ENCODE results near the gene PLA1A. TPM values are rescaled to one million over a fixed set of nuclear protein-coding genes. Genes with fewer than 3 reads are reported as not detected.

PLA1A gene
- total RNA-seq, 1 donor from 2014 or later: 15.0 TPM

DNA sequence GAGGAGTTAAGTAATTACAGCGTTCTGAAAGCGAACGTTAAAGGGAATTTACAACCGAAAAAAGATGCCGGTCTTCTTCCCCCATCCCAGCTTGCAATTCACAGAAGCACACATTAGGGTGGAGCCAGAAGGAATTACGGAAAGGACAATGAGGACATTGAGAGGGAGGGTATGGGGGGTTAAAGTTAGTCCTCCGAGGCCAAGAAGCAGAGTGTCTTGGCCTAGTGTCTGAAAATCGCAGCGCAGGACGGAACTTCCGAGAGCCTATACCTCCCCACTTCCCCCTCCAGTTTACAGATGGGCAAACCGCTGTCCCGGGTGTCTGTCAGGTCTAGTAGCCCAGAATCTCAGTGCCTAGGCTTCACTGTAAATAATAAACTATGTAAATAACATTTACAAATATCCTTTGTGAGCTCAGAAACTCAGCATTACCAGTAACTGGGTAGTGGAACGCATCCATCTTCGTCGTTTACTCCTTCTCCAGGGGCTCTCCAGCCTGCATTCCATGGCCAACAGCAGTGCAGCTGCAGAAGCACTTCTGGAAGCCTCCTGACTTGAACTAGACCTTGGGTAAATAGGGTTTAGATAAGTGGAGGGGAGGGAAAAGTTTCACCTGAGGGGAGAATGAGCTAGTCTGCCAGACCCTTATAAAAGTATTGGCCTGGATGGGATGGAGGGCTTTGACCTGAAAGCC lies 17.5 kb upstream of the PLA1A start:
- Histone ChIP-seq H3K27ac (peak overlapping the region; percentile 92 to 93), H3K4me1 (peaks cover 0 to 4% of the 10 kb centered on the region in 2 donors), H3K4me3 (peak overlapping the region; percentile 55 to 88), H3K36me3 (no peaks in the 10 kb centered on the region), H3K9me3 (no peaks in the 10 kb centered on the region), H3K27me3 (no peaks in the 10 kb centered on the region)
- TF ChIP-seq, protein P1, sequence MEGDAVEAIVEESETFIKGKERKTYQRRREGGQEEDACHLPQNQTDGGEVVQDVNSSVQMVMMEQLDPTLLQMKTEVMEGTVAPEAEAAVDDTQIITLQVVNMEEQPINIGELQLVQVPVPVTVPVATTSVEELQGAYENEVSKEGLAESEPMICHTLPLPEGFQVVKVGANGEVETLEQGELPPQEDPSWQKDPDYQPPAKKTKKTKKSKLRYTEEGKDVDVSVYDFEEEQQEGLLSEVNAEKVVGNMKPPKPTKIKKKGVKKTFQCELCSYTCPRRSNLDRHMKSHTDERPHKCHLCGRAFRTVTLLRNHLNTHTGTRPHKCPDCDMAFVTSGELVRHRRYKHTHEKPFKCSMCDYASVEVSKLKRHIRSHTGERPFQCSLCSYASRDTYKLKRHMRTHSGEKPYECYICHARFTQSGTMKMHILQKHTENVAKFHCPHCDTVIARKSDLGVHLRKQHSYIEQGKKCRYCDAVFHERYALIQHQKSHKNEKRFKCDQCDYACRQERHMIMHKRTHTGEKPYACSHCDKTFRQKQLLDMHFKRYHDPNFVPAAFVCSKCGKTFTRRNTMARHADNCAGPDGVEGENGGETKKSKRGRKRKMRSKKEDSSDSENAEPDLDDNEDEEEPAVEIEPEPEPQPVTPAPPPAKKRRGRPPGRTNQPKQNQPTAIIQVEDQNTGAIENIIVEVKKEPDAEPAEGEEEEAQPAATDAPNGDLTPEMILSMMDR (IDR thresholded peaks at IDR 0.05): no peak
- no peak for DNase-seq (ENCODE audit: low spot score in 2 of 2)
- intact Hi-C loops (cut with DNase I): loop anchor here (1.0 to 5.0 kb wide), 2 partner anchors 47 to 97 kb away; partner anchors contain the start of gene COX17

DNA sequence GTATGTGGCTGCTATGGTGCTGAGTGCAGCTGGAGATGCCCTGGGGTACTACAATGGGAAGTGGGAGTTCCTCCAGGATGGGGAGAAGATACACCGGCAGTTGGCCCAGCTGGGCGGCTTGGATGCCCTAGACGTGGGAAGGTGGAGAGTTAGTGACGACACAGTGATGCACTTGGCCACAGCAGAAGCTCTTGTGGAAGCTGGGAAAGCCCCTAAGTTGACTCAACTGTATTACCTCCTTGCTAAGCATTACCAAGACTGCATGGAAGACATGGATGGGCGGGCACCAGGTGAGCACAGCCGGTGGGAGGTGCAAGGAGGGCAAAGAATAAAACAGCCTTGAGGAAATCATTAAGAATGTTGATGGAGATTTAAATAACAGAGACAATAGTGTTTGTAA lies 15.5 kb upstream of the PLA1A start:
- Histone ChIP-seq H3K4me3 (no peak overlapping the region), H3K9me3 (no peaks in the 10 kb centered on the region), H3K36me3 (no peaks in the 10 kb centered on the region), H3K27me3 (no peaks in the 10 kb centered on the region), H3K4me1 (peaks cover 0 to 4% of the 10 kb centered on the region in 2 donors), H3K27ac (no peak overlapping the region)
- TF ChIP-seq, protein P1 (IDR thresholded peaks at IDR 0.05): no peak
- no peak for DNase-seq (ENCODE audit: low spot score in 2 of 2)
- intact Hi-C loops (cut with DNase I): loop anchor here (5.0 kb wide), 1 partner anchor 45 kb away; no protein-coding TSS in a partner anchor

DNA sequence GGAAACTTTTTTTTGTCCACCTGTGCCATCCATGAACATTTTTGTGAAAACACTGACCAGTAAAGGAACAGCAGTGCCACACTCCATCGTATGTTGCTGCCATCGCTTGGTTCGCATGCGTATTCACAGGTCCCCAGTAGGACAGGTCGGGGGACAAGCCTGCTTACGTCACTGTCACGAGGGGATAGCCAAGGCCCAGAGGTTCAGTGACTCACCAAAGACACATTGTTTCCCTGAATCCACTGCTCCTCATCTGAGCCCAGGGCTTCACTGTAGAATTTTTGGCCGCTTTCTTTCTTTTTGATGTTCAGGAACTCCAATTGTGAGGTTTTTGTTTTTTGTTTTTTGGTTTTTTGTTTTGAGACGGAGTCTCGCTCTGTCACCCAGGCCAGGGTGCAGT lies 12.5 kb upstream of the PLA1A start:
- Histone ChIP-seq H3K27ac (no peak overlapping the region), H3K4me1 (peaks cover 0 to 4% of the 10 kb centered on the region in 2 donors), H3K27me3 (no peaks in the 10 kb centered on the region), H3K9me3 (no peaks in the 10 kb centered on the region), H3K36me3 (no peaks in the 10 kb centered on the region), H3K4me3 (no peak overlapping the region)
- no peak for DNase-seq (ENCODE audit: low spot score in 2 of 2)
- intact Hi-C loops (cut with DNase I): no loop called here
- TF ChIP-seq, protein P1 (IDR thresholded peaks at IDR 0.05): no peak

DNA sequence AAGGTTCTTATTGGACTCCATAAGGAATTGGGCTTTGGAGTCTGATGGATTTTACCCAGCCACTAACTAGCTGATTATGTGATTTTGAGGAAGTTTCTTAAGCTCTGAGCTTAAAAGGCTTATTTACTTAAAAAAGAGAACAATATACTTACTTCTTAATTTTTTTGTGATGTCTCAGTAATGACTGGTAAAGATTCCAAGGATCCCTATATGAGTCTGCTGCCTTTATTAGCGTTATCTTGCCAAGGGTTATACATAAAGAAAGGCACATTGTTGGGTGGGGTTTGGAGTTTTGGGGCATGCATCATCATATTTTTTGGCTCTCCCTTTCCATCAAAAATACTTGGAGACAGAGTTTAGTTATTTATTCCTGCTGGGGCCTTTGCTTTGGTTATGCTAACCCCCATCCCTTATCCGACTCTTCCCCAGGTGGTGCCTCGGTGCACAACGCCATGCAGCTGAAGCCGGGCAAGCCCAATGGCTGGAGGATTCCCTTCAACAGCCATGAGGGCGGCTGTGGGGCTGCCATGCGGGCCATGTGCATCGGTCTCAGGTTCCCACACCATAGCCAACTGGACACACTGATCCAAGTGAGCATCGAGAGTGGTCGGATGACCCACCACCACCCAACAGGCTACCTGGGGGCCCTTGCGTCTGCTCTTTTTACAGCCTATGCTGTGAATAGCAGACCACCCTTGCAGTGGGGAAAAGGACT lies 11.7 kb upstream of the PLA1A start:
- H3K9me3 ChIP-seq: no peaks in the 10 kb centered on the region
- no peak for DNase-seq (ENCODE audit: low spot score in 2 of 2)
- H3K36me3 ChIP-seq: no peaks in the 10 kb centered on the region
- H3K4me3 ChIP-seq: no peak overlapping the region
- intact Hi-C loops (cut with DNase I): no loop called here
- no peak overlapping the region for H3K27ac ChIP-seq
- H3K4me1 ChIP-seq: no peaks in the 10 kb centered on the region
- TF ChIP-seq, protein P1 (IDR thresholded peaks at IDR 0.05): no peak
- H3K27me3 ChIP-seq: no peaks in the 10 kb centered on the region

DNA sequence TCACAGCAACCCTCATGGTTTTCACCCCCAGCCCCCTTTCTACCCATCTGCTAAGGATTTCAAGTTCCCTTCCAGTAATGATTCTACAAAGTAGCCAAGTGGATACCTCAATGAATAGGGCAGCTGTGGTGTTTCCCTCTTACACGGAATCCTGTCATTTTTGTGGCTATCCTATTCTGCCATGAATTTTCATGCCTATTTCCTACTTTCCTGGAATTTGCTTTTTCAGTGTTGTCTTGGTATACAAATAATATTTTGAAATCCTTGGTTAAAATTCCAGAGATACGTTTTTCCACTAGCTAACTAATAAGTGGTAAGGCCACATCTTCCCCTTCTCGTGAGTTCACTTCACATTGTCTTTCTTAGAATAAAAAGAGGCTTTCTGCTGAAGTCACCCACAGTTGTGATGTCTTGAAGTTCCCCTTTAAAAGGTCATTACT lies 10.9 kb upstream of the PLA1A start:
- TF ChIP-seq, protein P1 (IDR thresholded peaks at IDR 0.05): no peak
- H3K27ac ChIP-seq: no peak overlapping the region
- no peaks in the 10 kb centered on the region for H3K4me1 ChIP-seq
- H3K27me3 ChIP-seq: no peaks in the 10 kb centered on the region
- DNase-seq (ENCODE audit: low spot score in 2 of 2): no peak
- H3K4me3 ChIP-seq: no peak overlapping the region
- no peaks in the 10 kb centered on the region for H3K36me3 ChIP-seq
- intact Hi-C loops (cut with DNase I): no loop called here
- H3K9me3 ChIP-seq: no peaks in the 10 kb centered on the region

All from ascending aorta (tissue), 2 donors.